GM19468 (cell line): ENCODE measurements around the gene ZNF362.

ENCODE experiments used
- ATAC-seq: cut with Tn5 transposase; IDR thresholded peaks from one replicate; pipeline ENCODE4 v1.9.1; 2021; ENCODE audit warnings: mild to moderate bottlenecking, moderate library complexity, moderate number of reproducible peaks; ENCODE audit not compliant: unreplicated experiment; ENCODE audit errors: extremely low read depth

Gene ZNF362

GRCh38 chr1:33338440-33339211 lies 82.3 kb downstream of the ZNF362 start:
- no peak for ATAC-seq

DNA sequence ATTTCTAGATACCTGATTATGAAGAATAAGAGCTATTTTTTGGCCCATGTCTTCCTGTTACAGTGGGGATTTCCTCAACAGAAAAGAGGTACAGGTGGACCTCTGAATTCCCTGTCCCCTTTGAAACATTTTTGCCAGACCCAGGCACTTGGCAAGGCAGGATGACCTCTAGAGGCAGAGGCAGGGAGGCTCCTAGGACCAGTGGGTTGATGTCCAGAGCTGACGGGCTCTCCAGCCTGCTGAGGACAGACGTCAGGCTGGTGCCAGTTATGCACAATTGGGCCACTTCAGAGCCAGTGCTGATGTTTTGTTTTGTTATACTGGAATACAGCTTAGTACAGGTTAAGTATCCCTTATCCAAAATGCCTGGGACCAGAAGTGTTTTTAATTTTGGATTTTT lies 83.1 kb downstream of the ZNF362 start:
- ATAC-seq, result no peak

DNA sequence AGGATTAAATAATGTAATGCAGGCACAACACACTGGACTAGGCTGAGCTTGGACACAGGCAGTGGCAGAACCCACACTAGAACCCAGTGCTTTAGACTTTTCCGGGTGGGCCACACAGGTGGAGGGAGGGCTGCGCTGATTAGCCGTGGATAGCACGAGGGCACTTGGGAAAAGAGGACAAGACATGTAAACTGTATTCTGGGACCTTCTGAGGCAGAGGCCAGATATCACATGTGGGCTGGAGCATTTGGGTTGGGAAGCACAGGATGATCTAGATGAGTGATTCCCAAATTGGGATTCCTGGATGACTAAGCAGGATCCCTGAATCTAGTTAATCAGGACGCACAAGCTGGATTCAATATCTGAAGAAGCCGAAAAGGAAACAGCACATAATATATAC lies 84.9 kb downstream of the ZNF362 start:
- no peak for ATAC-seq

- ATAC-seq, result no peak
Observed at GRCh38 chr1:33342041-33342723, 85.9 kb downstream of the ZNF362 start.

- no peak for ATAC-seq
Observed at GRCh38 chr1:33343539-33343938, 87.2 kb downstream of the ZNF362 start.

GRCh38 chr1:33344896-33345560 lies 88.7 kb downstream of the ZNF362 start:
- no peak for ATAC-seq

DNA sequence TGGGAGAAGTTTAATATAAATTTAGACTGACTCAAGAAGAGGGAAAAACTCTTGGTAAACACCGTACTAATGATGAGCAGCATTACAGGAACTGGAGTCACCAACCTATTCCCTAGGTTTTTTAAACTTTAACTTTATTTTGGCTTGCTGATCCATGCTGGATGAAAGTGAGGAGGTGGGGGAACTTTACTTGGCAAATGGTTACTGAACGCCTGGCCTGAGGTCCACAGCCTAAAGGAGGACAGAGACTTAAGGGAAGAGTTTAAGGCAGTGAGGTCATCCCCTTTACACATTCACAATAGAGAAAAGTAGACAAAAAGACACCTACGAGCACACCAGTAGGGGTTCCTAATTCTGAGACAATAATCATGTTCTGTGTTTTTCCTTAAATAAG lies 90.2 kb downstream of the ZNF362 start:
- ATAC-seq, result no peak

DNA sequence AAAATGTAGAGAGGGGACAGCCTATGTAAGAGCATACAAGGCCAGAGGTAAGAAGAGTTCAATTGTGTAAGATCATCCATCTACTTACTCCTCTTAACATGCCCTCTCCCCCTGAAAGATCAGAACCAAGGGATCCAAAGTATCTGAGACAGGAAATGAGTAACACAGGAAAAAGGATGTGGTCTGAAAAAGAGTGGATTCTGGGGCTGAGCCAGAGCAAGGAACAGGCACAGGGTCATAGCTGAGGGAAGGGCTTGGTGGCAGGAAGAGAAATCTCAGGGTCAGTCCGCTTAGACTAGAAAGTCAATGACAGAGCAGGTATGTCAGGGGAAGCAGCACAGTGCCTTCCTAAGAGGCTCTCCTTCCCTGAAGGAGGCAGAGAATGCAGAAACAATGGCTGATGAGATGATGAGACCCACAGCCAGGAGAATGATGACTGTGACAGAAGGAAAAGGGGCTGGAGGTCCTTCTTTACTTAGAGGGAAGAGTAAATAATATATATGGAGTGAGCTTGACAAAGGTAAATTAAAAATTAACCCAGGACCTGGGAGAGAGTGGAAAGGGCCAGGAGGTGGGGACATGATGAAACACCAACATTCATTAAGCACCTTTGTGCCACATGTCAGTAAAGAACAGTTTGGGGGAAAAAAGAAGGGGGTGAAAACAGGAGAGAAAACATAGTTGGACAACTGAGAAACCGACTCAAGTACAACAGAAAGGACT lies 90.8 kb downstream of the ZNF362 start:
- no peak for ATAC-seq

DNA sequence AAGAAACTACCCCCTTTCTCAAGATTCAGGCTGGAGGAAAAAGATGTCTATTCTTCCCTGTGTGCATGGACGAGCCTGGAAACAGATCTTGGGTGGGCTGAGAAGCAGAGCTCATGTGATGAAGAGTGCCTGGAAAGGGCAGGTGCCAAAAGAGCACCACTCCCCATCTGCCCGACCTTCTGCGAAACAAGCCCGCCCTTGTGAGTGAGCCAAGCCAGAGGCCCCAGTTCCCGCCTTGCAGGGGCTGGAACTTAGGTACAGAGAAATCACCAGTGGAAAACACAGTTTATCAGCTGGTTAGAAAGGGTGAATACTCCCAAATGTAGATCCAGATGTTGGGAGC lies 91.3 kb downstream of the ZNF362 start:
- no peak for ATAC-seq

- ATAC-seq, result no peak
Observed at GRCh38 chr1:33348194-33348593, 91.9 kb downstream of the ZNF362 start.

GRCh38 chr1:33348676-33349080 lies 92.4 kb downstream of the ZNF362 start:
- no peak for ATAC-seq

GRCh38 chr1:33349081-33349759 lies 92.9 kb downstream of the ZNF362 start:
- ATAC-seq, result peak; percentile 4

GRCh38 chr1:33349778-33350610 lies 93.7 kb downstream of the ZNF362 start:
- peak; percentile 51 for ATAC-seq
